Smooth muscle cell (in vitro differentiated cells): ENCODE data around the gene AHRR. TPM values are rescaled to one million over a fixed set of nuclear protein-coding genes. Genes with fewer than 3 reads are reported as not detected.
"Not testable (repeated sequence)": the region's sequence is repeated elsewhere in the genome, so short reads cannot be mapped to it uniquely, and the experiment has no call there.

Source experiments
- DNase-seq: peaks from one replicate; lab custom pipeline; 2025; ENCODE audit not compliant: unreplicated experiment; lab: John Stamatoyannopoulos, UW
- H2AFZ ChIP-seq: fragments of 200-600 bp; sonication (generic); 2 replicates; pipeline ENCODE4 v1.6.0; 2016; ENCODE audit warnings: antibody characterized with exemption, low read depth, mild to moderate bottlenecking
- H3F3A ChIP-seq: fragments of 200-600 bp; sonication (generic); 2 replicates; pipeline ENCODE4 v1.6.0; 2017; ENCODE audit warnings: antibody characterized with exemption, low read depth
- H3K27ac ChIP-seq: fragments of 200-600 bp; sonication (generic); 2 replicates; pipeline ENCODE4 v1.5.1; 2016; ENCODE audit warnings: low read depth, mild to moderate bottlenecking
- H3K27me3 ChIP-seq: fragments of 200-600 bp; sonication (generic); 2 replicates; pipeline ENCODE4 v1.6.1; 2016; ENCODE audit warnings: low read depth, mild to moderate bottlenecking
- H3K36me3 ChIP-seq: fragments of 200-600 bp; sonication (generic); 2 replicates; pipeline ENCODE4 v1.5.1; 2016; ENCODE audit warnings: low read depth
- H3K4me1 ChIP-seq: fragments of 200-600 bp; sonication (generic); 2 replicates; pipeline ENCODE4 v1.5.1; 2016; ENCODE audit warnings: low read depth
- H3K4me2 ChIP-seq: fragments of 200-600 bp; sonication (generic); 2 replicates; pipeline ENCODE4 v1.6.0; 2016; ENCODE audit warnings: mild to moderate bottlenecking
- H3K4me3 ChIP-seq: fragments of 200-600 bp; sonication (generic); 2 replicates; pipeline ENCODE4 v1.5.1; 2016; ENCODE audit warnings: mild to moderate bottlenecking
- H3K79me2 ChIP-seq: fragments of 200-600 bp; sonication (generic); 2 replicates; pipeline ENCODE4 v1.6.0; 2016; ENCODE audit warnings: low read depth, mild to moderate bottlenecking
- H3K9ac ChIP-seq: fragments of 200-600 bp; sonication (generic); 2 replicates; pipeline ENCODE4 v1.6.0; 2016; ENCODE audit warnings: low read depth
- H3K9me3 ChIP-seq: fragments of 200-600 bp; sonication (generic); replicated peaks from 2 replicates; pipeline ENCODE4 v1.5.1; 2016; ENCODE audit warnings: low read depth
- H4K20me1 ChIP-seq: fragments of 200-600 bp; sonication (generic); 2 replicates; pipeline ENCODE4 v1.6.0; 2016; ENCODE audit warnings: low read depth
- CTCF ChIP-seq: fragments of 200-600 bp; sonication (generic); IDR thresholded peaks from 2 replicates; pipeline ENCODE4 v1.5.1; 2017; ENCODE audit warnings: borderline replicate concordance, mild to moderate bottlenecking, antibody characterized with exemption; ENCODE audit not compliant: insufficient read depth, poor library complexity, severe bottlenecking
- WGBS: methylation state at CpG from one replicate; pipeline ENCODE4 v1.1.7; 2016; ENCODE audit warnings: low lambda C conversion rate; 5-methylcytosine and 5-hydroxymethylcytosine counted together
- polyA plus RNA-seq: library from polyadenylated mRNA; unstranded; fragments of >200 nt; fragmentation: Nextera tagmentation; extraction: Ambion mirVana; gene quantifications from 2 replicates; pipeline ENCODE4 v1.2.1, GENCODE V29; 2016
- total RNA-seq: library from RNA; depleted of rRNA; stranded (reverse); fragments of >200 nt; gene quantifications from 2 replicates; pipeline ENCODE4 v1.2.3, GENCODE V29; 2014

The AHRR gene
- total and polyA plus RNA-seq, 2 experiments from 2014 or later = 14.4 to 18.2 TPM

GRCh38 chr5:369151-369868 lies 47.8 kb downstream of the AHRR start:
- WGBS = 80% methylated on average over 15 of the region's 15 CpGs
- Histone ChIP-seq H3K4me2 (peak overlapping the region; percentile 13), H3K27me3 (no peaks in the 10 kb centered on the region), H3K79me2 (no peaks in the 10 kb centered on the region), H3K9ac (peak overlapping the region; percentile 41), H3K36me3 (peaks cover 12% of the 10 kb centered on the region), H3K4me3 (no peak overlapping the region), H3K9me3 (peaks cover 11% of the 10 kb centered on the region), H2AFZ (no peak overlapping the region), H4K20me1 (no peaks in the 10 kb centered on the region), H3K27ac (peak overlapping the region; percentile 88), H3K4me1 (peaks cover 4% of the 10 kb centered on the region), H3F3A (no peaks in the 10 kb centered on the region)
- no peak for DNase-seq
- TF ChIP-seq CTCF = no peak

- not testable (repeated sequence) for H3K9ac ChIP-seq, H3K9me3 ChIP-seq, H3K4me2 ChIP-seq, H3F3A ChIP-seq, H3K4me1 ChIP-seq, H3K36me3 ChIP-seq, H3K27me3 ChIP-seq, H3K79me2 ChIP-seq, DNase-seq, H4K20me1 ChIP-seq, H3K4me3 ChIP-seq, H2AFZ ChIP-seq
- 97% methylated on average over 6 of the region's 21 CpGs for WGBS
- H3K27ac ChIP-seq = peak overlapping the region; percentile 88
These were observed 48.3 kb downstream of the AHRR start for GRCh38 chr5:369869-370236.

- Histone ChIP-seq H3K9ac (no peak overlapping the region), H3K79me2 (no peaks in the 10 kb centered on the region), H2AFZ (no peak overlapping the region), H3K36me3 (peaks cover 6% of the 10 kb centered on the region), H3K4me3 (no peak overlapping the region), H3K9me3 (no peaks in the 10 kb centered on the region), H3K4me1 (peaks cover 4% of the 10 kb centered on the region), H3K27me3 (no peaks in the 10 kb centered on the region), H3F3A (no peaks in the 10 kb centered on the region), H3K27ac (no peak overlapping the region), H3K4me2 (no peak overlapping the region), H4K20me1 (no peaks in the 10 kb centered on the region)
- WGBS = 91% methylated on average over 14 of the region's 14 CpGs
- DNase-seq = no peak
- TF ChIP-seq CTCF = no peak
These were observed 48.9 kb downstream of the AHRR start for GRCh38 chr5:370311-370958.

- Histone ChIP-seq H3K4me3 (no peak overlapping the region), H3K36me3 (no peaks in the 10 kb centered on the region), H3K27me3 (no peaks in the 10 kb centered on the region), H3K27ac (peak overlapping the region; percentile 74), H3K4me1 (peaks cover 4% of the 10 kb centered on the region), H2AFZ (no peak overlapping the region), H3F3A (no peaks in the 10 kb centered on the region), H3K9ac (no peak overlapping the region), H3K9me3 (no peaks in the 10 kb centered on the region), H4K20me1 (no peaks in the 10 kb centered on the region), H3K4me2 (no peak overlapping the region), H3K79me2 (no peaks in the 10 kb centered on the region)
- no peak for DNase-seq
- TF ChIP-seq CTCF = no peak
- 93% methylated on average over 19 of the region's 19 CpGs for WGBS
These were observed 49.7 kb downstream of the AHRR start for GRCh38 chr5:370959-371810.
